Measurements from ENCODE around the gene ADAT2.
A peak's percentile ranks its signal among the peaks of the same experiment; 100 is the strongest.

Gene ADAT2

GRCh38 chr6:143441680-143442545 lies 8.6 kb downstream of the ADAT2 start:
- DNase-seq (ENCODE audit: low spot score), result no peak

GRCh38 chr6:143441010-143441409 lies 9.5 kb downstream of the ADAT2 start:
- no peak for DNase-seq (ENCODE audit: low spot score)

DNA sequence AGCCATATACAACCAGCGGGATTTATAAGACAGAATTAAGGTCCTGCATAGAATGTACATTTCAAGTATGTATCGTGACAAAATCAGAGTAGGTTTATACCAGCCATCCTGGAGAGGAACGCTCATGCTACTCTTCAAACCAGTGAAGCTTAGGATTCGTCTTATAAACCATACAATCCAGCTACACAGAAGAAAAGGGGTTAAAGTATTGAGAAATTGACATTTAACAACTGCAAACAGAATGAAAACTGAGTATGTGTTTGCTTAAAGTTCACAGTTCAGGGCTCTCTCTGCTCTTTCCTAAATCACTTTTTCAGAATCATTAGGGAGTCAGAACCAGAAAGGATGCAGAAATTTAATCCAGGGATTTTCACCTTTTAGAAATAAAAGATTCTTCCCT lies 17.9 kb downstream of the ADAT2 start:
- DNase-seq (ENCODE audit: low spot score), result no peak

- DNase-seq (ENCODE audit: low spot score), result no peak
Observed at GRCh38 chr6:143431226-143431625, 19.3 kb downstream of the ADAT2 start.

GRCh38 chr6:143429970-143430369 lies 20.5 kb downstream of the ADAT2 start:
- DNase-seq (ENCODE audit: low spot score), result no peak

DNA sequence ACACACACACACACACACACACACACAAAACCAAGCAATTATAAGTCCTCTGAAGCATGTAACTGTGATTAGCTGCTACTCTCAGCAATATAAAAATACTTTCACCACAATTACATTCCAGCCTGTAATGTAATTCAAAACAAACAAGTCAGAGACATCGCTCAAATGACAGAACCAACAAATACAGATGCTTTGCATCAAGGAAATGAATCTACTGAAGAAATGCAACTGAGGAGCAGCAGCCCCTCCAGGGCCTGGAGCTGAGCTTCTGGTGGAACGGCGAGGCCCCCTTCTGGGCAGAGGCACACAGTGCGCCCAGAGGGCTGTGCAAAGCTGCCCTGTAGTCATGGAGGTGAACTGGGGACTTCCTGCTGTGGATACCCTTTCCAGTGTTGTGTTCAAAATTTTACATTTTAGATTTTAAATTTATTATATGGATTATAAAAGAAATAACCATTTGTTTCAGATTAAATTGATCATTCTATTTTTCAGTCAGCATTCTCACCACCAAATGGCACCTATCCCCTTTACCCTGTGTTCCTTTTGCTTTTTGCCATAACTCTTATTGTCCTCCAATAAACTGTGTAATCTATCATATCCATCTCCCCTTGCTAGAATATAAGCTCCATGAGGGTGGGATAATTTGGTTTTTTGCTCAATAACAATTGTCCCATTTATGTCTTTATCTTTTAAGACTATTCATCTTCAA lies 23.2 kb downstream of the ADAT2 start:
- DNase-seq (ENCODE audit: low spot score), result peak; percentile 55

DNA sequence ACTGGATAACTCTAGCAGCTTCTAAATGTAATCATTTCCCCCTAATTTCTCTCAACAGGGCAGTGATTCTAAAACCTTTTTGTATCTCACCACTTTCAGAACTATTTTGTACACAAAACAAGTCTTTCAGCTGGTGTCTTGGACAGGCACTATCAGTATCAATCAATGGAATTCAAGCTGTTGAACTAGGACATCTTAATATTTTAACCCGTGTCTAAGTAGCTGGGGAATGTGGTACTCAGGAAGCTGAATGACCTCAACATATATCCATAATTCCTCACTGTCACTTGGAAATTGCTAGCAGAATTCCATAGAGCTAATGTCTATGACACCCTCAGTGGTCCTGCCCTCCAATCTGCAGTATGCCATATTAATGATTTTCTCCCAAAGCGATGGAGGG lies 24.5 kb downstream of the ADAT2 start:
- no peak for DNase-seq (ENCODE audit: low spot score)

GRCh38 chr6:143419526-143419925 lies 31.0 kb downstream of the ADAT2 start:
- no peak for DNase-seq (ENCODE audit: low spot score)

DNA sequence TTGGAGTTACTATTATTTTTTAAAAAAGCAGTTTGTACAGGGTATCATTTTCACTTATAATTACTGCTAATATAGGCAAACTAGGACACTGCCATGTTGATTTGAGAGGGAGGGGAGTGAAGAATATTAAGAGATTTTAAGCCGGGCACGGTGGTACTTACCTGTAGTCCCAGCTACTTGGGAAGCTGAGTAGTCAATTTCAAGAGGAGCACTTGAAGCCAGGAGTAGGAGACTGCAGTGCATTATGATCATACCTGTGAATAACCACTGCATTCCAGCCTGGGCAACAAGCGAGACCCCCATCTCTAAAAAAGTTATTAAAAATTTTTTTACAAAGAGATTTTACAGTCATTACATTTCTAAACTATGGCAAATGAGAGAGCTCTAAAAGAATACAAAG lies 35.7 kb downstream of the ADAT2 start:
- DNase-seq (ENCODE audit: low spot score), result no peak

- DNase-seq (ENCODE audit: low spot score), result no peak
Observed at GRCh38 chr6:143410859-143411270, 39.6 kb downstream of the ADAT2 start.

DNA sequence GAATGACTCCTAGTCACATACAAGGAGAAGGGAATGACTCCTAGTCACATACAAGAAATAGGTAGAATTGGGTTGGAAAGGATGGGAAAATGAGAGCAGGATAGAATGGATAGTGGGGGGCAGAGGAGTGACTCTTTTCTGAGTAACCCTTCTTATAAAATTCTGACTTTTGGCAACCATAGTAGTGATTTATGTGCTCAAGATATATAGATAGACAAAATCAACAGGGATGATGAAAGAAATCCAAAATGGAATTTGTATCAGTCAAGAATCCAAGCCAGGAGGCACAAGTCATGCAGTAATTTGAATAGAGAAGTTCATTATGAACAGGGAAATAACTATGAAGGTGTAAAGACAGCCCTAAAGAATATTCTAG lies 41.7 kb downstream of the ADAT2 start:
- DNase-seq (ENCODE audit: low spot score), result no peak

- no peak for DNase-seq (ENCODE audit: low spot score)
Observed at GRCh38 chr6:143408151-143408786, 42.2 kb downstream of the ADAT2 start.

DNA sequence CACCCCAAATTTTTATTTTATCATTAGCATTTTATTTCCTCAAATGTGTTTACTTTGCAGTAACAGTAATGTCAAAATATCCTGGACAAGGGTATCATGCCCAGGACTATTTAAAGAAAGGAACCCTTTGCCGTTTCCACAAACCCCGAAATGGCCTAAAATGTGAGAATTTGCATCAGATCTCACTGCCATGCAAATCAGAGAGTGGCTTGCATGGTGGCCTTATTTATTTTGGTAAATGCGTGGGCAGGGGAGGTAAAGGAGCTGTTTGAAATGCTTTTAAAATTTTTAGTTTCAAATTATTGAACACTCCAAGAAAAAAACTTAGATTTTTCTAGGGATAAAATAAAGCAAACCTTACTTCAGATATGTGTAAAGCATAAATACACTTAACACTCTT lies 43.8 kb downstream of the ADAT2 start:
- no peak for DNase-seq (ENCODE audit: low spot score)

DNA sequence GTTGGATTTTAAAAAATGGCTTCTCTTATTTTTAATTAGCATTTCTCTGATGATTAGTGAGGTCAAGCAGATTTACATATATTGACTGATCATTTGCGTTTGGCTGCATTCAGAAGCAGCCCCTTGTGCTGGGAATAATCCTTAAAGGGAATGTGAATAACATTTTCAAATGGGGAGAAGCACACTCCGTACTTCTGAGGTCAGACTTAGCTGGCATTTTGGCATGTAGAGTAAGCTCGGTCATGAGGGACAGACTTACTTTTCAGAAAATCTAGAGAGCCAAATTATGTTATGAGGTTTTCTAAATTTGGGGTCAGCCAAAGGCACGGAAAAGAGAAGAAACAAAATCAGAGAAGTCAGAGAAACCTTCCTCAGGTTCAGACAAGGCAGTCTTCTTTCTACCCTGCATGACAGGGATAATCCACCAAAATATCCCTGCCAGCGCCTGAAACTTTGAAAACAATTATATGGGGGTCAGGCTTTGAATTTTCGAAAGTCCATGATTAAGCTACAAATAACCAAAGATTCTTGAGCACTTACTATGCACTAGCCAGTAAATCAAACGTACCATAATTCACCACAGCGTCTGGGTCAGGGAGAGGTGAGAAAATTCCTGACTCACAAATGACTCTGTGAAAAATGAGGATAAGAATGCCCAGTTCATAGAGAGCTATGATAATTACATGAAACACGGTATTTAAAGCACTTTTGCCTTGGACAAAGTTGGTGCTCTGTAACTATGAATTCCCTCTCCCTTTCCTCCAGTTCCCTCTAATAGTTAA lies 44.9 kb downstream of the ADAT2 start:
- no peak for DNase-seq (ENCODE audit: low spot score)

- DNase-seq (ENCODE audit: low spot score), result no peak
Observed at GRCh38 chr6:143402721-143403336, 47.7 kb downstream of the ADAT2 start.

DNA sequence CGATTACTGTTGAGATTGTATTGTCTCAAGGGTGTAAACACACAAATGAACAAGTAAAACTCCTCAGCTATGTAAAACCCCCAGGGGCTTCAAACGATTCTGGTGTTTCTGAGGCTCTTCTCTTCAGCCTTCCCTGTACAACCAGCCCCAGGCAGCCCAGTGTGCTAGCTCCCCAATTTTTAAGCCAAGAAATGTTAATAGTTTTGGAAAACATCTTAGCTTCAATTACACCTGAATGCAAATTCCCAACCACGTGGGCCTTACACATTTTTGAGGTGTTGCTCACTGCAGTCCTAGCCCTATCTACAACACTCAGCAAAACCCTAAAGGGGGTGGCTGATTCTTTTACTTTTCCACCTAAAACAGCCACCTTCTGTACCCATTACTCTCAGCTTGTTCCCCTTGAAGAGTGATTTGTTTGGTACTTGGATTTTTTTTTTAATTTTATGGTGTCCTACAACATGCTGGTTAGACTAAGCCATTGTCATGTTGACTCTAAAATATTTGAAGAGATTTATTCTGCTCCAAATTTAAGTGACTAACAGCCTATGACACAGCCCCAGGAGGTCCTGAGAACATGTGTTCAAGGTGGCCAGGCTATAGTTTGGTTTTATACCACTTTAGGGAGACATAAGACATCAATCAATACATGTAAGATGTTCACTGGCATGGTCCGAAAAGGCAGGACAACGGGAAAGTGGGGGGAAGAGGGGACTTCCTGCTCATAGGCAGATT lies 48.7 kb downstream of the ADAT2 start:
- no peak for DNase-seq (ENCODE audit: low spot score)

GRCh38 chr6:143401068-143401446 lies 49.4 kb downstream of the ADAT2 start:
- DNase-seq (ENCODE audit: low spot score), result no peak

DNA sequence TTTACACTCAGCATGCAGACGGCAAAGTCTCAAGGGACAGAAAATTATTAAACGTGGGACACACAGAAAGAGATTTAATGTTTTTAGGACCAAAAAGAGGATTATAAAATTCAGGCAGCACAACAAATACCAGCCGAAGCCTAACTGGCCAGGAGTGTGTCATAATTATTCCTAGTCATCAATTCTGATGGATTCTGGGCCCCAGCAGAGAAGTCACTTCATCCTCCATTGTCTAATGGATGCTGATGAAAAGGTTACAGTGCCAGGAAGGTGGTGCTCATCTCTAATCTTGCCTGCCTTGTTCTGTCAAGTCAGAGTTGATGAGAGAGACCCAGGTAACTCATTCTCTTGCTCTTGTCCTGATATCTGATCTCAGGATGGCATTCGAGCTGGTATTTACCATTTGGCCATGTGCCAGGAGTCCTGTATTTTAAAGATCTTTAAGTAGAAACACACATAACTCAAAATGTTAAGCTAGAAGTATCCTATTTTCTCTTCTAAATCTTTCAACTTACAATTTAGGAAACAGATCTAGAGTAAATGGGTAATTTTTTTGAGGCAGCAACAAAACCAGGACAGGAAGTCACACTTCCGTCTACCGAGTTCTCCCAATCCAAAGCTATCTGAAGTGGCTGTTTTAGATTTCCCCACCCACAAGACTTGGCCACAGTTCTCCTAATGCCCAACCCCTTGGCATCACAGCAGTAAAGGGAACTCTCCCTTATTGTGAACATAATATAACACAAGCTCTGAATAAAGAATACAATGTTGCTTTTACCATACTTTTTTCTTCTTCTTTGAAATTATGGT lies 50.0 kb downstream of the ADAT2 start:
- no peak for DNase-seq (ENCODE audit: low spot score)

- DNase-seq (ENCODE audit: low spot score), result no peak
Observed at GRCh38 chr6:143399775-143400174, 50.7 kb downstream of the ADAT2 start.

DNA sequence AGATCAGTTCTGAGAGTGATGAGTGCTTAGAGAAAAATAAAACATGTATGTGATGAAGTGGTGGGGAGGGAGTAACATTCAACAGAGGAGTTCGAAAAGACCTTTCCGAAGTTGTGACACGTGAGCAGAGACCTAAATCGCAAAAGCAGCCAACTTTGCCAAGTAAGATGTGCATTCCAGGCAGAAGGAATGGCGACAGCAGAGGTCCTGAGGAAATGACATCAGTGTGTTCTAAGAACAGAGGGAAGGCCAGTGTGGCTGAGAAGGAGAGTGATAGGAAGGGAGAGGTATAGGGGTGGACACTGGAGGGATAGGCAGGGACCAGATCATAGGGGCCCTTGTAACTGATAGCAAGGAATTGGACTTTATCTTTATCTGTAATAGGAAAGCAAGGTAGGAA lies 51.3 kb downstream of the ADAT2 start:
- no peak for DNase-seq (ENCODE audit: low spot score)
